NCI-H446 (cell line): Measurements from ENCODE around the gene S100A9.
"Not testable (repeated sequence)": the region's sequence is repeated elsewhere in the genome, so short reads cannot be mapped to it uniquely, and the experiment has no call there.

Experiments used
- DNase-seq, 2 experiments: peaks; one replicate each; lab custom pipeline; 2025; lab: John Stamatoyannopoulos, UW

The S100A9 gene

GRCh38 chr1:153407274-153407673 lies 49.6 kb downstream of the S100A9 start:
- not testable (repeated sequence) for DNase-seq
